GM12878 (cell line): ENCODE data around the gene PATJ.

Experiments used
- E2F4 ChIP-seq: IDR thresholded peaks from 2 replicates; pipeline ENCODE4 v1.6.1; 2012; ENCODE audit warnings: low read depth, low read length, improper control_type of control experiment
- FOXM1 ChIP-seq: IDR thresholded peaks from 2 replicates; pipeline ENCODE4 v1.6.1; 2012; ENCODE audit warnings: low read depth, mild to moderate bottlenecking, inconsistent platforms, low read length, moderate library complexity
- MXI1 ChIP-seq: fragments of 150-350 bp; IDR thresholded peaks from 2 replicates; pipeline ENCODE4 v1.6.1; 2011; ENCODE audit warnings: low read depth, mild to moderate bottlenecking, inconsistent platforms, low read length, improper control_type of control experiment
- RAD21 ChIP-seq: IDR thresholded peaks from 2 replicates; pipeline ENCODE4 v1.6.1; 2011; ENCODE audit warnings: mild to moderate bottlenecking, low read depth, low read length, moderate library complexity; ENCODE audit not compliant: insufficient read depth
- RCOR1 ChIP-seq: conservative IDR thresholded peaks from 2 replicates; pipeline ENCODE4 v1.6.1; 2012; ENCODE audit warnings: low read depth, low read length, improper control_type of control experiment
- ZNF384 ChIP-seq: IDR thresholded peaks from 2 replicates; pipeline ENCODE4 v1.6.1; 2012; ENCODE audit warnings: low read depth, mild to moderate bottlenecking, low read length, improper control_type of control experiment, borderline replicate concordance
- ZZZ3 ChIP-seq: IDR thresholded peaks from 2 replicates; pipeline ENCODE4 v1.6.1; 2011; ENCODE audit warnings: low read depth; ENCODE audit not compliant: control insufficient read depth, insufficient read length
- TF ChIP-seq, protein P1 (sequence below), 3 experiments: IDR thresholded peaks in 2 of 3; conservative IDR thresholded peaks in 1 of 3; 2 replicates each; pipeline ENCODE4 v1.5.1; 2011; ENCODE audit warnings: low read depth in 3 of 3, low read length in 3 of 3, mild to moderate bottlenecking in 3 of 3, control low read depth in 2 of 3, moderate library complexity in 2 of 3, inconsistent platforms in 1 of 3, mixed read lengths in 1 of 3; ENCODE audit not compliant: control insufficient read depth in 2 of 3, insufficient read depth in 1 of 3; ENCODE audit errors: extremely low read depth in 1 of 3
- TF ChIP-seq, protein P2 (sequence below): IDR thresholded peaks from 2 replicates; pipeline ENCODE4 v1.6.1; 2012; ENCODE audit warnings: low read depth, low read length, improper control_type of control experiment

DNA sequence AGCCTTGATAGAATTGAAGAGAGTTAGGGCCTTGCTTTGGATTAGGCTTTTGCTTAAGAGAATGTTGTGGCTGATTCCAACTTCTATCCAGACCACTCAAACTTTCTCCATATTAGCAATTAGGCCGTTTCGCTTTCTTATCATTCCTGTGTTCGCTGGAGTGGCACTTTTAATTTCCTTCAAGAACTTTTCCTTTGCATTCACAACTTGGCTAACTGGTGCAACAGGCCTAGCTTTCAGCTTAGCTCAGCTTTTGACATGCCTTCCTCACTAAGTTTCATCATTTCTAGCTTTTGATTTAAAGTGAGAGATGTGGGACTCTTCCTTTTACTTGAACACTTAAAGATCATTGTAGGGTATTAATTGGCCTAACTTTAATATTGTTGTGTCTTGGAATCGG, 268.7 kb downstream of the PATJ start:
- no peak for TF ChIP-seq MXI1
- no peak for TF ChIP-seq E2F4
- TF ChIP-seq, protein P1, sequence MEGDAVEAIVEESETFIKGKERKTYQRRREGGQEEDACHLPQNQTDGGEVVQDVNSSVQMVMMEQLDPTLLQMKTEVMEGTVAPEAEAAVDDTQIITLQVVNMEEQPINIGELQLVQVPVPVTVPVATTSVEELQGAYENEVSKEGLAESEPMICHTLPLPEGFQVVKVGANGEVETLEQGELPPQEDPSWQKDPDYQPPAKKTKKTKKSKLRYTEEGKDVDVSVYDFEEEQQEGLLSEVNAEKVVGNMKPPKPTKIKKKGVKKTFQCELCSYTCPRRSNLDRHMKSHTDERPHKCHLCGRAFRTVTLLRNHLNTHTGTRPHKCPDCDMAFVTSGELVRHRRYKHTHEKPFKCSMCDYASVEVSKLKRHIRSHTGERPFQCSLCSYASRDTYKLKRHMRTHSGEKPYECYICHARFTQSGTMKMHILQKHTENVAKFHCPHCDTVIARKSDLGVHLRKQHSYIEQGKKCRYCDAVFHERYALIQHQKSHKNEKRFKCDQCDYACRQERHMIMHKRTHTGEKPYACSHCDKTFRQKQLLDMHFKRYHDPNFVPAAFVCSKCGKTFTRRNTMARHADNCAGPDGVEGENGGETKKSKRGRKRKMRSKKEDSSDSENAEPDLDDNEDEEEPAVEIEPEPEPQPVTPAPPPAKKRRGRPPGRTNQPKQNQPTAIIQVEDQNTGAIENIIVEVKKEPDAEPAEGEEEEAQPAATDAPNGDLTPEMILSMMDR (IDR thresholded peaks at IDR 0.05 in 2 of 3, conservative IDR thresholded peaks at IDR 0.05 in 1 of 3; ENCODE audit: control insufficient read depth in 2 of 3, extremely low read depth in 1 of 3, insufficient read depth in 1 of 3, low read depth in 3 of 3, low read length in 3 of 3), result no peak
- TF ChIP-seq, protein P2, sequence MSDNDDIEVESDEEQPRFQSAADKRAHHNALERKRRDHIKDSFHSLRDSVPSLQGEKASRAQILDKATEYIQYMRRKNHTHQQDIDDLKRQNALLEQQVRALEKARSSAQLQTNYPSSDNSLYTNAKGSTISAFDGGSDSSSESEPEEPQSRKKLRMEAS, result no peak
- TF ChIP-seq ZNF384, result no peak
- TF ChIP-seq FOXM1, result no peak
- TF ChIP-seq RAD21, result no peak
- no peak for TF ChIP-seq RCOR1
- no peak for TF ChIP-seq ZZZ3
